H1 (cell line): ENCODE measurements around the gene SLX4IP. TPM values are rescaled to one million over a fixed set of nuclear protein-coding genes. Genes with fewer than 3 reads are reported as not detected.

Experiments used
- CTCF ChIA-PET: fragments of 300-600 bp; sonication (Branson Sonifier 250); formaldehyde crosslinking; loops from one replicate; lab custom pipeline; 2021; ENCODE audit not compliant: partially characterized antibody; lab: Charles Lee
- POLR2A ChIA-PET: fragments of 300-600 bp; sonication (Branson Sonifier 250); formaldehyde crosslinking; loops from one replicate; lab custom pipeline; 2021; ENCODE audit warnings: inconsistent platforms; ENCODE audit not compliant: partially characterized antibody; lab: Charles Lee
- DNase-seq, 2 experiments: peaks; one replicate each; pipeline versions ENCODE4 v3.0.0 to v3.0.0-alpha.2; 2010 to 2022; ENCODE audit warnings: low spot score in 2 of 2, low read depth in 1 of 2, mixed read lengths in 1 of 2
- FAIRE-seq: peaks from 2 replicates; lab custom pipeline; 2011; peaks lifted over from hg19 to GRCh38; lab: Jason Lieb, UNC
- H2AFZ ChIP-seq: 2 replicates; pipeline ENCODE4 v1.8.1; 2012; ENCODE audit warnings: low read length, inconsistent platforms
- H2AK5ac ChIP-seq: 2 replicates; pipeline ENCODE4 v1.6.1; 2013; ENCODE audit warnings: low read depth, low read length
- H2BK120ac ChIP-seq: replicated peaks from 2 replicates; pipeline ENCODE3; 2013; ENCODE audit warnings: low read depth, low read length, inconsistent platforms
- H2BK12ac ChIP-seq: 2 replicates; pipeline ENCODE4 v1.6.1; 2013; ENCODE audit warnings: low read depth, low read length
- H2BK15ac ChIP-seq: 2 replicates; pipeline ENCODE4 v1.6.1; 2013; ENCODE audit warnings: low read length
- H2BK20ac ChIP-seq: 2 replicates; pipeline ENCODE4 v1.6.1; 2013; ENCODE audit warnings: low read length
- H2BK5ac ChIP-seq: 2 replicates; pipeline ENCODE4 v1.6.1; 2013; ENCODE audit warnings: low read depth, low read length
- H3K14ac ChIP-seq: 2 replicates; pipeline ENCODE4 v1.6.1; 2013; ENCODE audit warnings: inconsistent platforms; ENCODE audit not compliant: insufficient read length
- H3K18ac ChIP-seq: 2 replicates; pipeline ENCODE4 v1.6.1; 2013; ENCODE audit warnings: low read length; ENCODE audit errors: extremely low read depth
- H3K23ac ChIP-seq: 2 replicates; pipeline ENCODE4 v1.6.1; 2013; ENCODE audit warnings: inconsistent platforms; ENCODE audit not compliant: insufficient read length
- H3K23me2 ChIP-seq: 2 replicates; pipeline ENCODE4 v1.6.1; 2013; ENCODE audit warnings: low read depth, low read length
- H3K27ac ChIP-seq: 2 replicates; pipeline ENCODE4 v1.6.1; 2011; ENCODE audit warnings: low read depth, low read length, inconsistent platforms
- H3K27me3 ChIP-seq, 4 experiments: replicated peaks in 1 of 4; 1 replicate in 1 of 4; 2 replicates in 3 of 4; pipeline versions ENCODE4 v1.6.1 to v1.8.1; 2011 to 2013; ENCODE audit warnings: low read length in 3 of 4, mild to moderate bottlenecking in 3 of 4, inconsistent platforms in 2 of 4, mixed read lengths in 2 of 4, moderate library complexity in 1 of 4; ENCODE audit not compliant: control insufficient read depth in 3 of 4, insufficient read depth in 3 of 4; ENCODE audit errors: extremely low read depth in 1 of 4
- H3K36me3 ChIP-seq, 4 experiments: 2 replicates each; pipeline versions ENCODE4 v1.6.1 to v1.8.1; 2011 to 2013; ENCODE audit warnings: mild to moderate bottlenecking in 4 of 4, low read length in 3 of 4, moderate library complexity in 2 of 4, control low read depth in 1 of 4, inconsistent platforms in 1 of 4; ENCODE audit not compliant: insufficient read depth in 4 of 4, control insufficient read depth in 2 of 4
- H3K4ac ChIP-seq: replicated peaks from 2 replicates; pipeline ENCODE3; 2013; ENCODE audit warnings: low read length, low read depth, mixed read lengths, inconsistent platforms; ENCODE audit not compliant: insufficient read length
- H3K4me1 ChIP-seq, 4 experiments: replicated peaks in 1 of 4; 1 replicate in 1 of 4; 2 replicates in 3 of 4; pipeline versions ENCODE4 v1.6.1 to v1.8.1; 2011 to 2013; ENCODE audit warnings: low read length in 3 of 4, inconsistent platforms in 2 of 4, mixed read lengths in 1 of 4; ENCODE audit not compliant: insufficient read depth in 4 of 4, control insufficient read depth in 3 of 4
- H3K4me2 ChIP-seq, 2 experiments: 2 replicates each; pipeline versions ENCODE4 v1.6.1 to v1.8.1; 2011 to 2013; ENCODE audit warnings: low read depth in 2 of 2, low read length in 2 of 2, control low read depth in 1 of 2, inconsistent platforms in 1 of 2, mild to moderate bottlenecking in 1 of 2; ENCODE audit not compliant: insufficient read depth in 1 of 2
- H3K4me3 ChIP-seq, 4 experiments: fragments of 200-600, 300-600 bp in 1 of 4; sonication (generic), shearing (Covaris generic), sonication (Bioruptor Twin) in 1 of 4; 2 replicates each; pipeline versions ENCODE4 v1.5.1 to v1.8.1; 2011 to 2016; ENCODE audit warnings: low read length in 4 of 4, low read depth in 3 of 4, control low read depth in 2 of 4, inconsistent platforms in 2 of 4, mild to moderate bottlenecking in 2 of 4, mixed read lengths in 1 of 4, moderate library complexity in 1 of 4; ENCODE audit not compliant: insufficient read depth in 2 of 4; ENCODE audit errors: extremely low read depth in 1 of 4
- H3K56ac ChIP-seq: replicated peaks from 2 replicates; pipeline ENCODE3; 2013; ENCODE audit warnings: low read depth, mild to moderate bottlenecking, mixed read lengths, low read length, inconsistent platforms; ENCODE audit not compliant: insufficient read length
- H3K79me1 ChIP-seq: 2 replicates; pipeline ENCODE4 v1.6.1; 2013; ENCODE audit warnings: low read depth, low read length, control low read depth
- H3K79me2 ChIP-seq, 2 experiments: 2 replicates each; pipeline versions ENCODE4 v1.6.1 to v1.8.1; 2012 to 2013; ENCODE audit warnings: low read length in 2 of 2, mild to moderate bottlenecking in 2 of 2, inconsistent platforms in 1 of 2; ENCODE audit not compliant: insufficient read depth in 2 of 2, control insufficient read depth in 1 of 2
- H3K9ac ChIP-seq, 4 experiments: replicated peaks in 1 of 4; 1 replicate in 1 of 4; 2 replicates in 3 of 4; pipeline versions ENCODE4 v1.6.1 to v1.8.1; 2011 to 2013; ENCODE audit warnings: low read depth in 3 of 4, low read length in 3 of 4, control low read depth in 2 of 4, mild to moderate bottlenecking in 2 of 4, moderate library complexity in 2 of 4, inconsistent platforms in 1 of 4; ENCODE audit errors: extremely low read depth in 1 of 4
- H3K9me3 ChIP-seq, 2 experiments: 2 replicates each; pipeline versions ENCODE4 v1.6.1 to v1.8.1; 2012 to 2013; ENCODE audit warnings: mild to moderate bottlenecking in 2 of 2, moderate library complexity in 2 of 2, control low read depth in 1 of 2, inconsistent platforms in 1 of 2, low read depth in 1 of 2, low read length in 1 of 2, mixed read lengths in 1 of 2; ENCODE audit not compliant: insufficient read depth in 2 of 2
- H4K20me1 ChIP-seq, 2 experiments: replicated peaks in 1 of 2; 2 replicates each; pipeline versions ENCODE3 to v1.8.1; 2011 to 2013; ENCODE audit warnings: inconsistent platforms in 2 of 2, low read length in 2 of 2, mild to moderate bottlenecking in 1 of 2; ENCODE audit not compliant: insufficient read depth in 2 of 2, control insufficient read depth in 1 of 2
- H4K5ac ChIP-seq: 2 replicates; pipeline ENCODE4 v1.6.1; 2013; ENCODE audit warnings: low read length, low read depth, mixed read lengths, inconsistent platforms; ENCODE audit not compliant: insufficient read length
- H4K8ac ChIP-seq: 2 replicates; pipeline ENCODE4 v1.8.0; 2013; ENCODE audit warnings: mild to moderate bottlenecking, moderate library complexity, low read length, inconsistent platforms; ENCODE audit not compliant: insufficient read depth; ENCODE audit errors: extremely low read depth
- H4K91ac ChIP-seq: replicated peaks from 2 replicates; pipeline ENCODE3; 2013; ENCODE audit warnings: low read length, mixed read lengths, inconsistent platforms; ENCODE audit not compliant: insufficient read length
- CBX5 ChIP-seq: fragments of 300-800, 300-1000 bp; sonication (generic); IDR thresholded peaks from 2 replicates; pipeline ENCODE4 v1.7.1; 2016; ENCODE audit warnings: antibody characterized with exemption, low read length, low read depth
- CHD2 ChIP-seq: IDR thresholded peaks from 2 replicates; pipeline ENCODE4 v1.6.1; 2012; ENCODE audit warnings: low read length, improper control_type of control experiment
- EP300 ChIP-seq, 2 experiments: IDR thresholded peaks; 1 replicate in 1 of 2; 2 replicates in 1 of 2; pipeline ENCODE4 v1.6.1; 2011 to 2012; ENCODE audit warnings: low read depth in 2 of 2, low read length in 2 of 2, mild to moderate bottlenecking in 2 of 2, borderline replicate concordance in 1 of 2, inconsistent platforms in 1 of 2, moderate library complexity in 1 of 2
- FOSL1 ChIP-seq: IDR thresholded peaks from 2 replicates; pipeline ENCODE4 v1.6.1; 2011; ENCODE audit warnings: mild to moderate bottlenecking, low read depth, low read length, moderate library complexity; ENCODE audit not compliant: insufficient read depth
- MAFK ChIP-seq: IDR thresholded peaks from 2 replicates; pipeline ENCODE4 v1.6.1; 2012; ENCODE audit warnings: low read depth, mild to moderate bottlenecking, improper control_type of control experiment, low read length
- NANOG ChIP-seq: IDR thresholded peaks from 2 replicates; pipeline ENCODE4 v1.6.1; 2011; ENCODE audit warnings: low read length, low read depth, mild to moderate bottlenecking, inconsistent platforms; ENCODE audit not compliant: insufficient read depth, poor library complexity, severe bottlenecking
- NRF1 ChIP-seq: IDR thresholded peaks from 2 replicates; pipeline ENCODE4 v1.6.1; 2011; ENCODE audit warnings: mild to moderate bottlenecking, low read depth, low read length, improper control_type of control experiment
- POLR2A ChIP-seq, 2 experiments: IDR thresholded peaks; 1 replicate in 1 of 2; 2 replicates in 1 of 2; pipeline ENCODE4 v1.6.1; 2011; ENCODE audit warnings: low read depth in 2 of 2, low read length in 2 of 2, mild to moderate bottlenecking in 2 of 2; ENCODE audit errors: control extremely low read depth in 1 of 2
- RFX5 ChIP-seq: IDR thresholded peaks from 2 replicates; pipeline ENCODE4 v1.6.1; 2011; ENCODE audit warnings: low read depth, low read length, improper control_type of control experiment, borderline replicate concordance
- SIRT6 ChIP-seq: IDR thresholded peaks from one replicate; pipeline ENCODE4 v1.7.1; 2012; ENCODE audit warnings: low read length, inconsistent platforms
- SIX5 ChIP-seq: IDR thresholded peaks from 2 replicates; pipeline ENCODE4 v1.6.1; 2011; ENCODE audit warnings: mild to moderate bottlenecking, low read depth, low read length
- SP4 ChIP-seq: IDR thresholded peaks from 2 replicates; pipeline ENCODE4 v1.6.1; 2012; ENCODE audit warnings: low read length, inconsistent platforms
- WGBS, 2 experiments: shearing (Covaris generic) in 1 of 2; methylation state at CpG; one replicate each; pipeline versions ENCODE4 v1.1.6 to v1.1.7; 2013 to 2015; ENCODE audit warnings: low lambda C conversion rate in 2 of 2, mixed read lengths in 2 of 2, inconsistent platforms in 1 of 2, low coverage in 1 of 2, missing lambda C conversion rate in 1 of 2; ENCODE audit not compliant: insufficient replicate concordance in 2 of 2, insufficient coverage in 1 of 2, insufficient read length in 1 of 2; ENCODE audit errors: extremely low coverage in 1 of 2, missing lambda C conversion rate in 1 of 2; 5-methylcytosine and 5-hydroxymethylcytosine counted together
- polyA plus RNA-seq, 7 experiments: library from polyadenylated mRNA; depleted of rRNA in 3 of 7; stranded (reverse) in 5 of 7; unstranded in 2 of 7; fragments of >200 nt in 5 of 7; fragments of 200-250 nt in 2 of 7; gene quantifications; 1 replicate in 5 of 7; 2 replicates in 1 of 7; 4 replicates in 1 of 7; pipeline versions ENCODE4 v1.2.1 to v1.2.3, GENCODE V29; 2011 to 2013; ENCODE audit warnings: missing spikeins in 2 of 7, mixed read lengths in 2 of 7
- total RNA-seq: library from RNA; stranded (reverse); fragmentation: NEBNext Ultra II Directional; extraction: Animal tissue kit (Norgen Biotek cat#: 25700); gene quantifications from 2 replicates; pipeline ENCODE4 v1.2.1, GENCODE V29; 2021
- TF ChIP-seq, protein P1 (sequence below): IDR thresholded peaks from 2 replicates; pipeline ENCODE4 v1.6.1; 2011; ENCODE audit warnings: low read depth, mild to moderate bottlenecking, low read length; ENCODE audit not compliant: insufficient read depth

SLX4IP gene
- total and polyA plus RNA-seq, 2 of the 8 experiments (the other 6 are each of a cell fraction or from before 2014, with no cell fraction given) = 2.4 to 8.7 TPM

DNA sequence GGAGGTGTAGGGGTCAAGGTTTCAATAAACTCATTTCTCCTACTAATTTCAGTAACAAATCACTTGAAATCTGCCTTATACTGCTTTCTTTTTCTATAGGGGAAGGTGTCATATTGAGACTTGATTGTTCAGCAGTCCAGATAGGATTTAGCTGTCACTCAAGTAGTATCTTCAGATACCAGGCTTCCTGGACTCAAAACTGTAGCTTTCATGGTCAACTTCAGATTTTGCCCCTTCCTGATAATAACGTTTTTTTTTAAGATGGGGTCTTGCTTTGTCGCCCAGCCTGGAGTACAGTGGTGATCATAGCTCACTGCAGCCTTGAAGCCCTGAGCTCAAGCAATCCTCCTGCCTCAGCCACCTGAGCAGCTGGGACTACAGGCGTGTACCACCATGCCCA is 160.9 kb downstream of the SLX4IP start:
- Histone ChIP-seq H2BK20ac (no peak overlapping the region), H4K8ac (no peak overlapping the region), H3K79me2 (no peaks in the 10 kb centered on the region), H3K79me1 (no peaks in the 10 kb centered on the region), H3K18ac (no peak overlapping the region), H3K9ac (no peak overlapping the region), H3K4me1 (no peaks in the 10 kb centered on the region), H3K23me2 (no peaks in the 10 kb centered on the region), H3K27ac (no peak overlapping the region), H2BK15ac (no peak overlapping the region), H3K4me3 (no peak overlapping the region), H4K91ac (no peak overlapping the region), H3K23ac (no peak overlapping the region), H2AK5ac (no peak overlapping the region), H3K4me2 (no peak overlapping the region), H3K56ac (no peak overlapping the region), H3K4ac (no peak overlapping the region), H3K27me3 (no peaks in the 10 kb centered on the region), H3K9me3 (no peaks in the 10 kb centered on the region), H2BK12ac (no peak overlapping the region), H3K14ac (no peak overlapping the region), H4K5ac (no peak overlapping the region), H4K20me1 (no peaks in the 10 kb centered on the region), H2AFZ (no peak overlapping the region), H3K36me3 (no peaks in the 10 kb centered on the region), H2BK5ac (no peak overlapping the region), H2BK120ac (no peak overlapping the region)
- DNase-seq (no peak), FAIRE-seq (no peak)
- POLR2A ChIA-PET = no interaction called here
- WGBS, 2 experiments = 90% methylated on average over 3 of the region's 3 CpGs; no CpG with 5 or more reads in 1 of the 2 experiments
- TF ChIP-seq MAFK (no peak), SP4 (no peak), EP300 (IDR thresholded peaks at IDR 0.05; ENCODE audit: borderline replicate concordance in 1 of 2, low read depth in 2 of 2, low read length in 2 of 2) (no peak), SIX5 (no peak), NRF1 (no peak), POLR2A (IDR thresholded peaks at IDR 0.05; ENCODE audit: control extremely low read depth in 1 of 2, low read depth in 2 of 2, low read length in 2 of 2) (no peak), SIRT6 (no peak), NANOG (no peak), FOSL1 (no peak), CBX5 (no peak), RFX5 (no peak), CHD2 (no peak)
- TF ChIP-seq, protein P1, sequence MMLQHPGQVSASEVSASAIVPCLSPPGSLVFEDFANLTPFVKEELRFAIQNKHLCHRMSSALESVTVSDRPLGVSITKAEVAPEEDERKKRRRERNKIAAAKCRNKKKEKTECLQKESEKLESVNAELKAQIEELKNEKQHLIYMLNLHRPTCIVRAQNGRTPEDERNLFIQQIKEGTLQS = no peak
- CTCF ChIA-PET = interaction anchor here (0.7 to 1.6 kb wide), 3 partner anchors 9 to 15 kb away, joined by 3 to 4 read pairs (median 3); no protein-coding TSS in a partner anchor
